MM.1S (cell line): Measurements from ENCODE around the gene PRPS1.

ENCODE experiments used
- CTCF ChIP-seq: fragments of 300-600 bp; sonication (generic); IDR thresholded peaks from 2 replicates; pipeline ENCODE4 v1.5.1; 2016; ENCODE audit warnings: antibody characterized with exemption, low read length, mixed read lengths
- EZH2 ChIP-seq: fragments of 300-600 bp; sonication (generic); optimal IDR thresholded peaks from 2 replicates; pipeline ENCODE3; 2017; ENCODE audit warnings: low read depth, mild to moderate bottlenecking, antibody characterized with exemption, low read length, mixed read lengths
- EZH2phosphoT487 ChIP-seq: fragments of 300-600 bp; sonication (generic); IDR thresholded peaks from 2 replicates; pipeline ENCODE4 v1.6.1; 2018; ENCODE audit warnings: antibody characterized with exemption, low read length

GRCh38 chrX:107646735-107647134 lies 18.4 kb downstream of the PRPS1 start:
- TF ChIP-seq EZH2, result no peak
- TF ChIP-seq CTCF, result no peak
- no peak for TF ChIP-seq EZH2phosphoT487
